Heart left ventricle (tissue), 16 donors: ENCODE data around the gene GIMAP7. TPM values are rescaled to one million over a fixed set of nuclear protein-coding genes. Genes with fewer than 3 reads are reported as not detected.

ENCODE experiments used
- ATAC-seq, 4 donors: fragments of 200-7000 bp; cut with Tn5 transposase; one replicate each; pipeline ENCODE4 v1.9.1; 2020 to 2022; ENCODE audit warnings: moderate library complexity in 4 of 4, mild to moderate bottlenecking in 3 of 4, moderate number of reproducible peaks in 1 of 4
- DNase-seq, 5 donors: peaks; one replicate each; pipeline ENCODE4 v3.0.0-alpha.2; 2020
- H3K27ac ChIP-seq, 12 donors: fragments of 200-600 bp; sonication (generic) in 4 of 12; one replicate each; pipeline versions ENCODE4 v1.5.0 to v1.8.0; 2016 to 2022; ENCODE audit warnings: mild to moderate bottlenecking in 2 of 12
- H3K27me3 ChIP-seq, 9 donors: fragments of 200-600 bp; sonication (generic) in 2 of 9; one replicate each; pipeline versions ENCODE4 v1.5.1 to v1.8.0; 2016 to 2022; ENCODE audit warnings: mild to moderate bottlenecking in 3 of 9
- H3K36me3 ChIP-seq, 9 donors: fragments of 200-600 bp; sonication (generic) in 2 of 9; one replicate each; pipeline versions ENCODE4 v1.5.0 to v1.8.0; 2018 to 2022; ENCODE audit warnings: mild to moderate bottlenecking in 2 of 9
- H3K4me1 ChIP-seq, 12 donors: fragments of 200-600 bp; sonication (generic) in 4 of 12; one replicate each; pipeline versions ENCODE4 v1.5.0 to v1.8.0; 2016 to 2022; ENCODE audit warnings: mild to moderate bottlenecking in 3 of 12
- H3K4me3 ChIP-seq, 12 donors: fragments of 200-600 bp; sonication (generic) in 4 of 12; one replicate each; pipeline versions ENCODE4 v1.5.0 to v1.8.0; 2017 to 2022; ENCODE audit warnings: mild to moderate bottlenecking in 9 of 12, moderate library complexity in 4 of 12
- H3K9me3 ChIP-seq, 12 donors: fragments of 200-600 bp; sonication (generic) in 4 of 12; one replicate each; pipeline versions ENCODE4 v1.5.0 to v1.8.0; 2016 to 2022; ENCODE audit warnings: mild to moderate bottlenecking in 1 of 12
- POLR2A ChIP-seq, 2 donors: fragments of 450-650 bp; IDR thresholded peaks; one replicate each; pipeline ENCODE4 v1.6.1; 2017; ENCODE audit warnings: antibody characterized with exemption in 2 of 2, mild to moderate bottlenecking in 2 of 2, moderate library complexity in 2 of 2
- WGBS, 4 donors: extraction: QIAGEN DNeasy Blood & Tissue Kit in 2 of 4; methylation state at CpG; one replicate each; pipeline versions ENCODE4 v1.1.5 to v1.1.7; 2013 to 2018; 5-methylcytosine and 5-hydroxymethylcytosine counted together
- intact Hi-C, 10 donors: fragments of 100-400 bp; cut with DNase I; formaldehyde crosslinking; loops; one replicate each; pipeline versions ENCODE4 v1.11.1 to v1.14.2; 2022
- polyA plus RNA-seq, 2 donors: library from polyadenylated mRNA; stranded (reverse); fragments of 200-250 nt; gene quantifications; one replicate each; pipeline ENCODE4 v1.2.3, GENCODE V29; 2013
- total RNA-seq, 9 donors: library from RNA; depleted of rRNA in 2 of 9; stranded (reverse); fragments of >200 nt in 2 of 9; fragmentation: NEBNext Ultra II Directional in 3 of 9; extraction: Animal tissue kit (Norgen Biotek cat#: 25700) in 3 of 9; gene quantifications; one replicate each; pipeline versions ENCODE4 v1.1.0 to v1.2.4, GENCODE V29; 2016 to 2023
- TF ChIP-seq, protein P1 (sequence below), 12 donors: fragments of 200-600 bp; sonication (generic) in 4 of 12; IDR thresholded peaks; one replicate each; pipeline versions ENCODE4 v1.5.0 to v1.8.0; 2018 to 2022; ENCODE audit warnings: antibody characterized with exemption in 12 of 12, mild to moderate bottlenecking in 5 of 12
- donor health status: ischemic (EF 13 %, LVEDD 7.1; RV severe dilation, severe dysfunction).
- donor health status: healthy with polysubstance abuse.
- donor health status: DM: no; HTN: yes; CAD: no.
- donor health status: DM: no; HTN: no; CAD: no.
- donor health status: ischemic (EF 25% LVEDD 6.9; RV normal size, moderate dysfunction).
- donor health status: ischemic (EF 25% LVEDD 5.7; RV mildly dilated, moderate dysfunction).
- donor health status: healthy.
- donor health status: DM: yes; HTN: yes; CAD: no.
- donor health status: ischemic (EF 35%, LVEDD 5.7; RV mildly dilated, moderate dysfunction).
- donor health status: nonischemic (EF 11% LVEDD 7.7; RV severe dilation, severe dysfunction).
- donor health status: DM: yes; HTN: yes; CAD: no.
- donor health status: PGD.
- donor health status: ischemic (EF 29% LVEDD 5.4; RV normal size, mild dysfunction).
- donor health status: nonischemic (EF 23%, LVEDD 6.1; RV moderate dilation, normal function).

Gene GIMAP7
- total and polyA plus RNA-seq, 11 donors: 14.4 to 48.0 (median 20.0) TPM

- Histone ChIP-seq H3K9me3 (peaks cover 0 to 31% (median 11%) of the 10 kb centered on the region in 12 donors), H3K36me3 (no peaks in the 10 kb centered on the region), H3K27ac (peak overlapping the region in 1 of 12 donors; percentile 66), H3K4me3 (no peak overlapping the region), H3K27me3 (no peaks in the 10 kb centered on the region), H3K4me1 (peaks cover 0 to 22% (median 0%) of the 10 kb centered on the region in 12 donors)
- intact Hi-C loops: loop anchor here in 2 of 10 donors (5.0 to 10.0 kb wide), 2 partner anchors 116 to 152 kb away; partner anchors contain the start of gene GIMAP1 (in 1 of the 2)
- ATAC-seq (no peak), DNase-seq (no peak)
- WGBS, 4 donors: 43 to 66% (median 64%) methylated on average over 2 of the region's 2 CpGs
- TF ChIP-seq, protein P1, sequence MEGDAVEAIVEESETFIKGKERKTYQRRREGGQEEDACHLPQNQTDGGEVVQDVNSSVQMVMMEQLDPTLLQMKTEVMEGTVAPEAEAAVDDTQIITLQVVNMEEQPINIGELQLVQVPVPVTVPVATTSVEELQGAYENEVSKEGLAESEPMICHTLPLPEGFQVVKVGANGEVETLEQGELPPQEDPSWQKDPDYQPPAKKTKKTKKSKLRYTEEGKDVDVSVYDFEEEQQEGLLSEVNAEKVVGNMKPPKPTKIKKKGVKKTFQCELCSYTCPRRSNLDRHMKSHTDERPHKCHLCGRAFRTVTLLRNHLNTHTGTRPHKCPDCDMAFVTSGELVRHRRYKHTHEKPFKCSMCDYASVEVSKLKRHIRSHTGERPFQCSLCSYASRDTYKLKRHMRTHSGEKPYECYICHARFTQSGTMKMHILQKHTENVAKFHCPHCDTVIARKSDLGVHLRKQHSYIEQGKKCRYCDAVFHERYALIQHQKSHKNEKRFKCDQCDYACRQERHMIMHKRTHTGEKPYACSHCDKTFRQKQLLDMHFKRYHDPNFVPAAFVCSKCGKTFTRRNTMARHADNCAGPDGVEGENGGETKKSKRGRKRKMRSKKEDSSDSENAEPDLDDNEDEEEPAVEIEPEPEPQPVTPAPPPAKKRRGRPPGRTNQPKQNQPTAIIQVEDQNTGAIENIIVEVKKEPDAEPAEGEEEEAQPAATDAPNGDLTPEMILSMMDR (IDR thresholded peaks at IDR 0.05): no peak
- no peak for TF ChIP-seq POLR2A (IDR thresholded peaks at IDR 0.05)
Measured at GRCh38 chr7:150562919-150563318, 48.2 kb downstream of the GIMAP7 start.

DNA sequence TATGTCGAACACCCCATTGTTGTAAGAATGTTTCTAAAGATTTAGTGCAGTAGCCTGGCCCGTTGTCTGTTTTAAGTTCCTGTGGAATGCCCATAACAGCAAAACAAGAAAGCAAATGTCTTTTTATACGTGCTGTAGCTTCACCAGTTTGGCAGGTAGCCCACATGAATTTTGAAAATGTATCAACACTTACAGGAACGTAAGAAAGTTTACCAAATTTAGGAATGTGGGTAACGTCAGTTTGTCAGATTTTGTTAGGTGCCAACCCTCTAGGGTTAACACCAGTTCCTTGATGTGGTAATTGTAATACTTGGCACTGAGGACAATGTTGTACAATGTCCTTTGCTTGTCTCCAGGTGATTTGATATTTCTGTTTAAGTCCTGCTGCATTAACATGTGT is 49.3 kb downstream of the GIMAP7 start:
- peak overlapping the region in 1 of 12 donors; percentile 66 for H3K27ac ChIP-seq
- peaks cover 0 to 22% (median 0%) of the 10 kb centered on the region in 12 donors for H3K4me1 ChIP-seq
- H3K27me3 ChIP-seq: no peaks in the 10 kb centered on the region
- DNase-seq (no peak), ATAC-seq (no peak)
- TF ChIP-seq, protein P1 (IDR thresholded peaks at IDR 0.05): no peak
- TF ChIP-seq POLR2A (IDR thresholded peaks at IDR 0.05): no peak
- intact Hi-C loops: loop anchor here in 2 of 10 donors (5.0 to 10.0 kb wide), 2 partner anchors 117 to 151 kb away; partner anchors contain the start of gene GIMAP1 (in 1 of the 2)
- no peaks in the 10 kb centered on the region for H3K36me3 ChIP-seq
- 75 to 85% (median 76%) methylated on average over 5 of the region's 5 CpGs for WGBS, 4 donors
- H3K4me3 ChIP-seq: no peak overlapping the region
- H3K9me3 ChIP-seq: peaks cover 0 to 22% (median 11%) of the 10 kb centered on the region in 12 donors

- H3K4me1 ChIP-seq: peaks cover 0 to 22% (median under 1%) of the 10 kb centered on the region in 12 donors
- no peaks in the 10 kb centered on the region for H3K36me3 ChIP-seq
- H3K27me3 ChIP-seq: no peaks in the 10 kb centered on the region
- peak overlapping the region in 1 of 12 donors; percentile 66 for H3K27ac ChIP-seq
- H3K9me3 ChIP-seq: peaks cover 0 to 16% (median 8%) of the 10 kb centered on the region in 12 donors
- 72 to 93% (median 76%) methylated on average over 3 of the region's 3 CpGs for WGBS, 4 donors
- TF ChIP-seq, protein P1 (IDR thresholded peaks at IDR 0.05): no peak
- TF ChIP-seq POLR2A (IDR thresholded peaks at IDR 0.05): no peak
- DNase-seq (no peak), ATAC-seq (no peak)
- no peak overlapping the region for H3K4me3 ChIP-seq
- intact Hi-C loops: loop anchor here in 2 of 10 donors (5.0 to 10.0 kb wide), 2 partner anchors 117 to 150 kb away; partner anchors contain the start of gene GIMAP1 (in 1 of the 2)
Measured at GRCh38 chr7:150564566-150564965, 49.9 kb downstream of the GIMAP7 start.

GRCh38 chr7:150565239-150565638 is 50.6 kb downstream of the GIMAP7 start:
- Histone ChIP-seq H3K9me3 (peaks cover 0 to 10% (median 4%) of the 10 kb centered on the region in 12 donors), H3K4me1 (peaks cover 0 to 27% (median 6%) of the 10 kb centered on the region in 12 donors), H3K27ac (no peak overlapping the region), H3K36me3 (peaks cover 0 to 5% (median 2%) of the 10 kb centered on the region in 9 donors), H3K27me3 (no peaks in the 10 kb centered on the region), H3K4me3 (no peak overlapping the region)
- 89 to 93% (median 90%) methylated on average over 7 of the region's 7 CpGs for WGBS, 4 donors
- TF ChIP-seq, protein P1 (IDR thresholded peaks at IDR 0.05): no peak
- no peak for TF ChIP-seq POLR2A (IDR thresholded peaks at IDR 0.05)
- DNase-seq (no peak), ATAC-seq (no peak)
- intact Hi-C loops: loop anchor here in 4 of 10 donors (5.0 to 10.0 kb wide), 5 partner anchors 43 to 150 kb away; partner anchors contain the start of genes GIMAP1 (in 1 of the 4) and GIMAP8 (in 1 of the 4)
